GM18867 (cell line): Measurements from ENCODE around the gene FMO1.
"Not testable (repeated sequence)": the region's sequence is repeated elsewhere in the genome, so short reads cannot be mapped to it uniquely, and the experiment has no call there.

Source experiments
- ATAC-seq: cut with Tn5 transposase; IDR thresholded peaks from one replicate; pipeline ENCODE4 v1.9.1; 2021; ENCODE audit warnings: mild to moderate bottlenecking, moderate library complexity; ENCODE audit not compliant: unreplicated experiment

The FMO1 gene

DNA sequence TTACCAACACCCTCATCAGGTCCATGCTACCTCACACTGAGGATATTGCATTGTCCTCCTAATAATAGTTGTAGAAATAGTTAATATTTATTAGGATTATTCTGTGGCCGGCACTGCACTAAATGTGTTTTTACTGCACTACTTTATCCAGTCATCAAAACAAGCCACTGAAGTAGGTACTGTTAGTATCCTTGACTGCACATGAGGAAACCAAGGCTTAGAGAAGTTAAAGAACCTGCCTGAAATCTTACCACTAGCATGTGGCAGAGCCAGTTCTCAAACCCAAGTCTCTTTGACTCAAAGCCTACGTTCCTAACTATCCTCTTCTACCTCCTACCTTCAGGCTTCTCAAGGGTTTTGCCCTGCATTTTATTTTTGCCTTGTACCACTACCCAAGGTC is 30.9 kb downstream of the FMO1 start:
- no peak for ATAC-seq

DNA sequence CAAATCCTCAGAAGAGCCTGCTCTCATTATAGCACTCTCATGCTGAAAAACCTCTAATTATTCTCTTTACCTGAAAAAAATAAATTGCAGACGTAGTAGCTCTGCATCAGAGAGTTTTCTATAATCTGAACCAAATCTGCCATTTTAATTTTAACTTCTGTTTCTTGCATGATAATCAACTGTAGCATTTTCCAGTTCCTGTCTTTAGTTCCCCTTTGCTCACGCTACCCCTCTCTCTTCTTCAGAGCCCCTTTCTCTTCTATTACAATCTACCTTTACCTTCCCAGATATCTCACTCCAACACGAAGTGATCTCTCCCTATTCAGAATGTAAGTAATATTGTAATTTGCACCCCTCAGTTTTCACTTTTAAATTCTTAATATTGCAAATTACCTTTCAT is 31.4 kb downstream of the FMO1 start:
- ATAC-seq: no peak

DNA sequence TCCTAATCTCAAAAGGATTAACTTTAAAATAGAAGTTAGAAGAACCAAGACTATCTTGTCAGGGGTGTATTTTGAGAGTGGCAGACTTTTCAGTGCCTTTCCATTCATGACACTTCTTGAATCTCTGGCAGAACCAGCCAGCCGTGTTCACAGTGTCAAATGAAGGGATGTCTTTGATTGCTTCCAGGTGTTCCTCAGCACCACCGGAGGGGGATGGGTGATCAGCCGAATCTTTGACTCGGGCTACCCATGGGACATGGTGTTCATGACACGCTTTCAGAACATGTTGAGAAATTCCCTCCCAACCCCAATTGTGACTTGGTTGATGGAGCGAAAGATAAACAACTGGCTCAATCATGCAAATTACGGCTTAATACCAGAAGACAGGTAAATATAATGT is 32.3 kb downstream of the FMO1 start:
- ATAC-seq: no peak

DNA sequence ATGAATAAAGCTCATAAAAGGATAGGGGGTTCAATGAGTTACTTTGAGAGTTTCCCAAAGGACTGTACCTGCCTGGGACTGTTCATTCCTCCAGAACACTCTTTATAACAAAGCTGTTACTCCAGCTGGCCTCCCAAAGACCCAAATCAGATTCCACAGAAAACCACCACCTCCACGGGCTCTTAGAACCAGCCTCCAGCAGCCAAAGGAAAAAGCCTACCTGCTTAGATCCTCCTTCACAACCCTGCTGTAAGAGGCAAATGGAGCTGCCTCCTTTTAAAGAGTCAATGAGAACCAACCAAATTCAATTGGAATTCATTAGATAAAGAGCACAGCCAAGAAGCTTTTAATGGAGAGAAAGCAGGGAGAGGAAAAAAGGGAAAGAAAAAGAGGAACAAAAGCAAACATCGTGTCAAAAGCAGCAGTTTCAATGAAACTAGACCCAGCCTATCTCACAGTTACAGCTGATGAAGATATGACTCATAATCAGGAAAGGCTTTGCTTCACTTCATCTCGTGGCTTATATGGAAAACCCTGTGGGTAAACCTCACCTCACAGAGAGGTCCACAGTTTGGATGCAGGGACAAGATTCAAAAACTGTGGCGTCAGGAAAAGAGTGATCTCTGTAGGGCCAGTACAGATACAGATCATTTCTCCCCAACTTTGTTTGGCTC is 37.9 kb downstream of the FMO1 start:
- ATAC-seq: peak; percentile 77

DNA sequence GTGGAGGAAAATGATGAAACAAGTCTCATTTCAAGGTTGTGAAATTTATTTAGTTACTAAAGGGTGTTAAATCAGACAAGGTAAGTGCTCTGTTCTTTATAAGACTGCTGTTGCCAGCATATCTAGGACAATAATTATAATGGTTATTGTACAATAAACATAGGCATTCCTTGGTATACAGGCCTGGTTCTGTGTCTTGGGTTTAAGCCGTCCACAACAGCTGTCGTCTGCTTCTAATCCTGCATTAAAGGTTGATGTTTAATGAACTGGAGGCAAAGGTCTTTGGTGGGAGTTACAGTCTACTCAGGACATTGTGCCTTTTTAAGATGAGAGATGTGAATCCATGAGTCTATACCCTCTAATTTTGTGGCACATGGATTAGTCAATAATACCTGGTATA is 42.3 kb downstream of the FMO1 start:
- ATAC-seq: no peak

DNA sequence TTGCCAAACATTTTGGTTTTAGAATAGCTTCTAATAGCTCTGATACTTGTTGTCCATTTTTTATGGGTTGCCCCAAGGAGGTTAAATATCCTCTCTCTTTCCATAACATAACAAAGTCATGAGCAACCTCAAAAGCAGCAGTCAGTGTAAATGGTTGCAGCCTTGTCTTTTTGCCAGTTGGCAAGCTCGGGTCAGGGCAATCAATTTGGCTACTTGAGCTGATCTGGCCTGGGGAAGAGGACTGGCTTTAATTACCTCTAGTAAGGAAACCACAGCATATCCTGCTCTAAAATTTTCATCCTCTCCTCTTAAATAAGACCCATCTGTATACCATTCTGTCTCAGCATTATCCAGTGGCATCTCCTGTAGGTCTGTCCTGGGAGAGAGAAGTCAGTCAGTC is 44.5 kb downstream of the FMO1 start:
- no peak for ATAC-seq

DNA sequence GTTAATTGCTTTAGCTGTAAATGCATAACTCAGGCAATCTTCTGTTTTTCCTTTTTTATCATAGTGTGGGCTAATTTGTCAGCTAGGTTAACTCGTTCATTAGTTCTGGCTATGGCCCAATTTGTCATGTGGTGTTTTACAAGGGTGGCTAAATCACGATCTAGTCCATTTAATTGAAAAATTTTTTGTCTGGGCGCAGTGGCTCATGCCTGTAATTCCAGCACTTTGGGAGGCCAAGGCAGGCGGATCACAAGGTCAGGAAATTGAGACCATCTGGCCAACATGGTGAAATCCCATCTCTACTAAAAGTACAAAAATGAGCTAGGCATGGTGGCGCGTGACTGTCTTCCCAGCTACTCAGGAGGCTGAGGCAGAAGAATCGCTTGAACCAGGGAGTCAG is 47.1 kb downstream of the FMO1 start:
- ATAC-seq: not testable (repeated sequence)

DNA sequence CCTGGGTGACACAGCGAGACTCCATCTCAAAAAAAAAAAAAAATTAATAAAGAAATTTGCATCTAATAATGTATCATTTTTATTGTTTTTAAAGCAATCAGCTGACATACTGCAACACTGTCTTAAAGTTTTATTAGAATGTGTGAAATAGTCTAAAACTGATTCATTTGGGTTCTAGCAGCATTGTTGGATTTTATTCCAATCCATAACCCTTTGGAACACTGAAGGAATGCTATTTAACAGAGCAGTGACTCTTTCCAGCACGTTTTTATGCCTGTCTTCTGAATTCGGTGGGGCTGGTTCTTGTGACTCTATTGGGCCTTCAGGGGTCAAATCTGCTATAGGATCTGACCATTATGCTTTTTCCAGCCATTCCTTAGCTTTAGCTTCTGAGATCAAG is 47.5 kb downstream of the FMO1 start:
- no peak for ATAC-seq

DNA sequence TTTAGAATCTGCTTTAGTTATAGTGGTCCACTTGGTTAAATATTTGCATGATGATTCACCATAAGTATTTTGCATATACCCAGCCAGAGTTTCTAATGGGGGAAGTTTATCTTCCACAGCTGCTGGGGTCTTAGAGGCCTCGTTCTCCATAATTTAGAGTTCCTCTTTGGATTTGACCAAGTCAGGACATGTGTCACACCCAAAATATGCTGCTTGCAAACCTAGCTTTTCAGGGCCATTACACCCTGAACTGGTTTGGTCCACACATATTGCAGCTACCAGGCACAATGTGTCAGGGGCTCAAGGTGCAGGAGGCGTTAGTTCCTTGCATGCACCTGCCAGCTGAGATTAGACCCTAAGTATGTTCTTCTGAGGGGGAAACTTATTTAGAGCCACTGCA is 48.6 kb downstream of the FMO1 start:
- ATAC-seq: no peak

DNA sequence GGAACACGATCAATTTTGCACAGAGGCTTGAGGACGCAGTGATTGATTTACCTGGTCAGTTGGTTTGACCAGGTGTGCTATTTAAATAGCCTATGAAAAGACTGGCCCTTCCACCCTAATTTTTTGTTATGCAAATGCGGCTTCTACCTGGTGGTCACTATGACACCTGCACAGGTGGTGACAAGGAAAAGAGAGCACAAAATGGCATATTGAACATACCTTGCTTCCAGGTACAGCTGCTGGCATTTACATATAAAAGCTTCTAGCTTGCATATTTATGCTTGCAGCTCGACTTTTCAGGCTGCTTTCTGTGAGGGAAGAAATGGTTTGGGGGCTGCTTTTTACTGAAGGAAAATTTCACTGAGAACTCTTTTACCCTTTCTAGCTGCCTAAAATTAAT is 50.4 kb downstream of the FMO1 start:
- no peak for ATAC-seq

DNA sequence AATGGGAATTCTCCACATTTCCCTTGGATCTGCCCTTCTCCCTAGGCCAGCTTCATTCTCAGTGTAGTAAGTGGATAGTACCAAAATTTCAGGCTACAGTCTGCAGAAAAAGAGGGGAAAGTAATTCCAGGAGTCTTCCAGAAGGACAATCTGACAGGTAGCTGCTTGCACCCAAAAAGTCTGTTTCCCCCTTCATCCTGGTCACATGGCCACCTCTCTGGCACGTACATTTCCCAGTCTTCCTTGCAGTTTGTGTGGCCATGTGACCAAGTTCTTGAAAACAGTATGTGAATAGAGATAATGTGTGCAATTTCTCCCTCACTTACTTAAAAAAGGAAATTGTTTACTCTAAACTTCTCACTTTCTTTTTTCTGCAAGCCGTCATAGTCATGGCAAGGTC is 51.0 kb downstream of the FMO1 start:
- ATAC-seq: no peak

DNA sequence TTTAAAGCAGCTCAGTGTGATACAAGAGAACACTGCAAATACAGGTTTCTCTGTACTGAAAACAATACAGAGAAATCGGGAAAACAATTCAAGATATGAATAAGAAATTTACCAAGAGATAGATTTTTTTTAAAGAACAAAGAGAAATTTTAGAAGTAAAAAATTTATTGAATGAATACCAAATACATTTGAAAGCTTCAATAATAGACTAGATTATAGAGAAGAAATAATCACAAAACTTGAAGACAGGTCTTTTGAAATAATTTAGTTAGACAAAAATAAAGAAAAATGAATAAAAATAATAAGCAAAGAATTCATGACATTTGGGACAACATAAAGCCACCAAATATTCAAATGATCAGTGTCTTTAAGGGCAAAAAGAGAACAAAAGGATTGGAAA is 52.1 kb downstream of the FMO1 start:
- no peak for ATAC-seq

DNA sequence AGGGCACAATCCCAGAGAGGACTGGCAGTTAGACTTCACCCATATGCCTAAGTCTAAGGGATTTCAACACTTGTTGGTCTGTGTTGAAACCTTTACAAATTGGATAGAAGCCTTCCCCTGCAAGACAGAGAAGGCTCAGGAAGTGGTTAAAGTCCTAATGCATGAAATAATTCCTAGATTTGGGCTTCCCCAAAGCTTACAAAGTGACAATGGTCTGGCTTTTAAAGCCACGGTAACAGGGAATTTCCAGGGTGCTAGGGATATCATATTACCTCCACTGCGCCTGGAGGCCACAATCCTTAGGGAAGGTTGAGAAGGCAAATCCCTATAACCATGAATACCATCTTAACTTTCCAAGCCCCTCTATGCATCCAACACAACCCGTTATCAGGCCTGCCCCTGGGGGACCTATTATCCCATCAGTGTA is 62.4 kb downstream of the FMO1 start:
- no peak for ATAC-seq

DNA sequence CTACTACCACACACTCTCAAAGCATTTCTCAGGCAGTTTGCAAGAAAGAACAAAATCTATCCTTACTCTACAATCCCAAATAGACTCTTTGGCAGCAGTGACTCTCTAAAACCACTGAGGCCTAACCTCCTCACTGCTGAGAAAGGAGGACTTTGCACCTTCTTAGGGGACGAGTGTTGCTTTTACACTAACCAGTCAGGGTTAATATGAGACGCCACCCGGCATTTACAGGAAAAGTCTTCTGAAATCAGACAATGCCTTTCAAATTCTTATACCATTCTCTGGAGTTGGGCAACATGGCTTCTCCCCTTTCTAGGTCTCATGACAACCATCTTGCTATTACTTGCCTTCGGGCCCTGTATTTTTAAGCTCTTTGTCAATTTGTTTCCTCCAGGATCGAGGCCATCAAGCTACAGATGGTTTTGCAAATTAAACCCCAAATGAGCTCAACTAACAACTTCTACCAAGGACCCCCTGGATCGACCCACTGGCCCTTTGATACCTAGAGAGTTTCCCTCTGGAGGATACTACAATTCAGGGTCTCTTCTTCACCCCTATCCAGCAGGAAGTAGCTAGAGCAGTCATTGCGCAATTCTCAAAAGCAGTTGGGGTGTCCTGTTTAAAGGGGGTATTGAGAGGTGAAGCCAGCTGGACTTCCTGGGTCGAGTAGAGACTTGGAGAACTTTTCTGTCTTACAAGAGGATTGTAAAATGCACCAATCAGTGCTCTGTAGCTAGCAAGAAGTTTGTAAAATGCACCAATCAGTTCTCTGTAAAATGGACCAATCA is 63.7 kb downstream of the FMO1 start:
- ATAC-seq: no peak

DNA sequence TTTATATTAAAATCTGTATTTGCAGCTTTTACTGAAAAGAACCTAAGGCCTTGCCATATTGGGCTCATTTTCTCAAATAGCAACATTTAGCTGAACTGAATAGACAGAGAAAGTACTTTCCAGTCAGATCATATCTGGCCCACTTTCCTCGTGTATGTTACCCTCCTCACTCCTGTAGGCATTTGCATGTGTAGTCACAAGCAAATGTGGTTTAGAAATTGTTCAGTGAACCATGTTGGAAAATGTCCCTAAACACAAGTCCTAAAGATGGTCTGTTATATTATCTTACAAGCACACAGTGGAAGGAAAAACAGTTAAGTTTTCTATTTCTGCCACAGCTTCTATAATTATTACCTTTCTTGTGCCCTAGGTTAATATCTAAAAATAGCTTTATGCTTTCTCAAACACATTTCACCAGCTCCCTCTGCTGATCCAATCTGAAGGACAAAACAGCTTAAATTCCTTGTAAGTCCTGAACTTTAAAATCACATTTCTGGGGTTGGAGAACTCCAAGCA is 65.1 kb downstream of the FMO1 start:
- ATAC-seq: peak; percentile 40

DNA sequence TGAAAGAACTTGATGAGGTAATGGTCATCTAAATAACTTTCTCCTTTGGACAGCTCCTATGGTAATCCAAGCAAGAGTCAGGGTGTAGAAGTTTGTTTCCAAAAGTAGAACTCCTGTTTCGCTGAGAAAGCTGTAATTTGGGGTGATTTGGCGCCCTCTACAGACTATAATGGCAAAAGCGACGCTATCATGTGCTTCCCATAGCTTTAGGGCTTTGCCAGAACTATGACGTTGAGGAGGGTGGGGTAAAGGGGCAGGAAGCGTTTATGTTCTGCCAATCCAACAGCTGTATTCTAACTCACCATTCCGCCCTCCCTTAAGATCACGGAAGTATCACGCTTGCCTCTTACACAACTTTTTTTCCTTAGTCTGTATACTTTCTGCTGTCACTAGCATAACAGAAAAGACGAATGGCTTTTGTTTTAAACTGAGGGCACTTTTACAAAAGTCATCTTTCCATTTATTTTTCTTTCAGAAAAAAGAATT is 65.6 kb downstream of the FMO1 start, which contains the start of gene FMO4:
FMO4 (plus strand) TSS at position 349 of the 486 bp plus-strand sequence. CDS start 5,643 bp downstream, outside the sequence.
- peak; percentile 100 for ATAC-seq

DNA sequence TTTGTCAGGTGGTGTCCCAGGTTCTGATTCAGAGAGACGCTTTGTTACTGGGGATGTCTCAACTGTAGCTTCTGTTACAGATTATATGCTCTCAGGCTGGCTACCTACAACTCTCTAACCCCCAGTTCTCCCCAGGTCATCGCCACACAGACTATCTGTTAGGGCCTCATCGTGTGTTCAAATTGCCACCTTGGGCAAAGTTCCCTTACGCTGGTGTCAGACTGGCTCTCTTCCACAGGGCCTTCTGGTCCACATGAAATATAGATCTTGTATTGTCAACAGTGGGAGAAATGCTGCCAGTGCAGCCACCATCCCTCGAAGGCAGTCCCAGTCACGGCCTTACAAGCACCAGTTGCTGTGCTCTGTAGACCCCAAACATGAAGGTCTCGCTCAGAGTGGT is 81.0 kb downstream of the FMO1 start:
- ATAC-seq: no peak

DNA sequence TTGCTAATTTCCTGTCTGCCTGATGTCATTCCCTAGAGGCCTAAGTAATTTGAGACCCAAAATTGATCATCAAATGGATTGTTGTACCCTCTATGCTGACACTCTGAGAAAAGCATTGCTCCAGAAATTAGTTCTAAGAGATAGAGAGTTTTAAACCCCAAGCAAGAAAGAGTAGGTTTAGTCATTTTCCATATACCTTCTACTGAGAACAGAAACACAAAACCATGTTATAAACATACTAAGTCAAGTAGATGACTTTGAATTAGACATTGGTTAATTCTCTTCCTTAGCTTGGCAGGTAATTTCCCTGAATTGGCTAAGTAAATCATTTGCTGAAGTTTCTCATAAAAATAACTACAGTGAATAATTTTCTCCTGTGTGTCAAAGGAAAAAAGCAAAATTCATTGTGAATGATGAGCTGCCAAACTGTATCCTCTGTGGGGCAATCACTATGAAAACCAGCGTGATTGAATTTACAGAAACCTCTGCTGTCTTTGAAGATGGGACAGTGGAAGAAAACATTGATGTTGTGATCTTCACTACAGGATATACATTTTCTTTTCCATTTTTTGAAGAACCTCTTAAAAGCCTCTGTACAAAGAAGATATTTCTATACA is 85.8 kb downstream of the FMO1 start:
- ATAC-seq: no peak
